Inflammatory macrophage treated with lipopolysaccharide for 1 hour (primary cell): ENCODE results near the gene ERMN.
A peak's percentile ranks its signal among the peaks of the same experiment; 100 is the strongest.

ENCODE experiments used
- DNase-seq, 2 donors: peaks; one replicate each; pipeline ENCODE4 v3.0.0-alpha.2; 2020 to 2022

The ERMN gene

GRCh38 chr2:157327621-157328500, 2.2 kb upstream of the ERMN start:
- DNase-seq, result peak; percentile 47 to 91

- DNase-seq, result no peak
Measured at GRCh38 chr2:157327200-157327599, 1.6 kb upstream of the ERMN start.

GRCh38 chr2:157326698-157327097, 1.1 kb upstream of the ERMN start:
- DNase-seq, result no peak

- DNase-seq, result no peak
Measured at GRCh38 chr2:157324331-157324843, 1.2 kb downstream of the ERMN start.

- DNase-seq, result no peak
Measured at GRCh38 chr2:157322432-157322831, 3.2 kb downstream of the ERMN start.

GRCh38 chr2:157321466-157321865, 4.2 kb downstream of the ERMN start:
- DNase-seq, result peak; percentile 23 to 43

GRCh38 chr2:157320409-157320808, 5.2 kb downstream of the ERMN start:
- DNase-seq, result no peak

- DNase-seq, result no peak
Measured at GRCh38 chr2:157319795-157320194, 5.8 kb downstream of the ERMN start.

- no peak for DNase-seq
Measured at GRCh38 chr2:157318884-157319283, 6.7 kb downstream of the ERMN start.

- no peak for DNase-seq
Measured at GRCh38 chr2:157315901-157316300, 9.7 kb downstream of the ERMN start.

GRCh38 chr2:157312866-157313486, 12.6 kb downstream of the ERMN start:
- DNase-seq, result no peak

- DNase-seq, result no peak
Measured at GRCh38 chr2:157311706-157312105, 13.9 kb downstream of the ERMN start.

- no peak for DNase-seq
Measured at GRCh38 chr2:157309878-157310277, 15.7 kb downstream of the ERMN start.

- DNase-seq, result peak; percentile 5 to 29
Measured at GRCh38 chr2:157307021-157307420, 18.6 kb downstream of the ERMN start.

GRCh38 chr2:157305723-157306110, 19.9 kb downstream of the ERMN start:
- DNase-seq, result no peak

- no peak for DNase-seq
Measured at GRCh38 chr2:157304811-157305722, 20.6 kb downstream of the ERMN start.

GRCh38 chr2:157303612-157304011, 22.0 kb downstream of the ERMN start:
- no peak for DNase-seq

- DNase-seq, result peak; percentile 54 to 92
Measured at GRCh38 chr2:157302492-157303099, 23.0 kb downstream of the ERMN start.

GRCh38 chr2:157301307-157301706, 24.3 kb downstream of the ERMN start:
- DNase-seq, result no peak

- no peak for DNase-seq
Measured at GRCh38 chr2:157296958-157297357, 28.7 kb downstream of the ERMN start.

GRCh38 chr2:157296490-157296889, 29.1 kb downstream of the ERMN start:
- DNase-seq, result no peak

GRCh38 chr2:157292853-157293252, 32.8 kb downstream of the ERMN start:
- DNase-seq, result no peak

GRCh38 chr2:157291018-157291417, 34.6 kb downstream of the ERMN start:
- no peak for DNase-seq
